SJCRH30 (cell line): Measurements from ENCODE around the gene LRP1-AS. TPM values are rescaled to one million over a fixed set of nuclear protein-coding genes. Genes with fewer than 3 reads are reported as not detected.
A peak's percentile ranks its signal among the peaks of the same experiment; 100 is the strongest.

Experiments used
- DNase-seq, 2 experiments: peaks; one replicate each; pipeline ENCODE4 v3.0.0-alpha.2; 2015 to 2020
- H3K27ac ChIP-seq: fragments of 250-450 bp; sonication (Bioruptor Pico); 2 replicates; pipeline ENCODE4 v1.5.1; 2020; ENCODE audit warnings: mild to moderate bottlenecking, moderate library complexity
- H3K27me3 ChIP-seq: fragments of 250-450 bp; sonication (Bioruptor Pico); 2 replicates; pipeline ENCODE4 v1.5.1; 2020; ENCODE audit warnings: mild to moderate bottlenecking, moderate library complexity
- H3K36me3 ChIP-seq: fragments of 250-450 bp; sonication (Bioruptor Pico); 2 replicates; pipeline ENCODE4 v1.5.1; 2020; ENCODE audit warnings: mild to moderate bottlenecking, moderate library complexity
- H3K4me1 ChIP-seq: fragments of 250-450 bp; sonication (Bioruptor Pico); 2 replicates; pipeline ENCODE4 v1.5.1; 2020; ENCODE audit warnings: mild to moderate bottlenecking, moderate library complexity
- H3K4me3 ChIP-seq: fragments of 250-450 bp; sonication (Bioruptor Pico); 2 replicates; pipeline ENCODE4 v1.5.1; 2020; ENCODE audit warnings: mild to moderate bottlenecking, moderate library complexity
- H3K9me3 ChIP-seq: fragments of 250-450 bp; sonication (Bioruptor Pico); replicated peaks from 2 replicates; pipeline ENCODE4 v1.5.1; 2020; ENCODE audit warnings: mild to moderate bottlenecking, moderate library complexity
- total RNA-seq: library from RNA; depleted of rRNA; stranded (reverse); fragments of >200 nt; shearing (Covaris generic); gene quantifications from 2 replicates; pipeline ENCODE4 v1.2.3, GENCODE V29; 2014

The LRP1-AS gene
- total RNA-seq, 1 experiment from 2014 or later = 1.3 TPM

DNA sequence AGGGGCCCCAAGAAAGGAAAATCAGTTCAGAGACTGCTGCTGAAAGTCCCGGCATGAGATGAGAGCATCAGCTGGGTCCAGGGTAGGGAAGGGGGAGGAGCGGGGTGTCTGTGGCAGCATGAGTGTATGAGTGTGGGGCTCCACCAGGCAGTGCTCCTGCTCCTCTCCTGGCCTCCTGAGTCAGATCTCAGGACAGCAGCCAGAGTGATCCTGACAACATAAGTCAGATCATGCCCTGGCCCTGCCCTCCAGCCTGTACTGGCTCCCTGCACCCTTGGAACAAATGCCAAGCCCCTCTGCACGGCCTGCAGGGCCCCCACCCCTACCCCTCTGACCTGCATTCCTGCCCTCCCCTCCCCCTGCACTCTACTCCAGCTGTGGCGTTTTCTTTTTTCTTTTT is 24.2 kb upstream of the LRP1-AS start:
- Histone ChIP-seq H3K27me3 (no peaks in the 10 kb centered on the region), H3K4me3 (no peak overlapping the region), H3K4me1 (peaks cover 9% of the 10 kb centered on the region; the same call in 1 of the 2 replicates), H3K27ac (no peak overlapping the region), H3K9me3 (no peaks in the 10 kb centered on the region), H3K36me3 (no peaks in the 10 kb centered on the region)
- no peak for DNase-seq

DNA sequence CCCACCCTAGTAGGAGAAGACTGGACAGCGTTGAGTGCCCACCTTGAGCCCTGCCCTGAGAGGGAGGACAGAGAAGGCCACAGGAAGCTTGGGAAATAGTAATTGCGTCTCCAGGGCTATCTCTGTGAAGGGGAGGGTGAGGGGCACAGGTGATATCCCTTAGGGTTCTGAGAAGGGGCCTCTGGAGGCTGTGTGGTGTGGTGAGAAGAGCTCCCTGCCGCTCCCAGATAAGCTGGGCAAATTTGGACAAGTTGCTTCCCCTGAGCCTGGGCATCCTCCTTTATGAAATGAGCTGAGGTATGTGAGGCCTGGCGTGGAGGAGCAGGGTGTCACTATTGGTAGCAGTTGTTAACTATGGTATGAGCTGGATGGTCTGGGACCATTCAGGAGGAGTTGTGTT is 23.5 kb upstream of the LRP1-AS start:
- peaks cover 9% of the 10 kb centered on the region; the same call in 1 of the 2 replicates for H3K4me1 ChIP-seq
- DNase-seq = no peak
- H3K9me3 ChIP-seq = no peaks in the 10 kb centered on the region
- H3K27ac ChIP-seq = no peak overlapping the region
- no peaks in the 10 kb centered on the region for H3K27me3 ChIP-seq
- no peak overlapping the region for H3K4me3 ChIP-seq
- H3K36me3 ChIP-seq = no peaks in the 10 kb centered on the region

DNA sequence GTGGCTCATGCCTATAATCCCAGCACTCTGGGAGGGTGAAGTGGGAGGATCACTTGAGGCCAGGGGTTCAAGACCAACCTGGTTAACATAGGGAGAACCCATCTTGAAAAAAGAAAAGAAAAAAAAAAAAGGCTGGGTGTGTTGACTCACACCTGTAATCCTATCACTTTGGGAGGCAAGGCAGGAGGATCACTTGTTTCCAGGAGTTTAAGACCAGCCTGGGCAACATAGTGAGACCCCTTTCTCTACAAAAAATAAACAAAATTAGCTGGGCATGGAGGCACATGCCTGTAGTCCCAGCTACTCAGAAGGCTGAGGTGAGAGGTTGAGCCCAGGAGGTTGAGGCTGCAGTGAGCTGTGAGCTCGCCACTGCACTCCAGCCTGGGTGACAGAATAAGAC is 23.0 kb upstream of the LRP1-AS start:
- H3K9me3 ChIP-seq = no peaks in the 10 kb centered on the region
- H3K36me3 ChIP-seq = no peaks in the 10 kb centered on the region
- no peak for DNase-seq
- H3K4me3 ChIP-seq = no peak overlapping the region
- no peaks in the 10 kb centered on the region for H3K27me3 ChIP-seq
- H3K27ac ChIP-seq = no peak overlapping the region
- H3K4me1 ChIP-seq = peaks cover 9% of the 10 kb centered on the region; the same call in 1 of the 2 replicates

DNA sequence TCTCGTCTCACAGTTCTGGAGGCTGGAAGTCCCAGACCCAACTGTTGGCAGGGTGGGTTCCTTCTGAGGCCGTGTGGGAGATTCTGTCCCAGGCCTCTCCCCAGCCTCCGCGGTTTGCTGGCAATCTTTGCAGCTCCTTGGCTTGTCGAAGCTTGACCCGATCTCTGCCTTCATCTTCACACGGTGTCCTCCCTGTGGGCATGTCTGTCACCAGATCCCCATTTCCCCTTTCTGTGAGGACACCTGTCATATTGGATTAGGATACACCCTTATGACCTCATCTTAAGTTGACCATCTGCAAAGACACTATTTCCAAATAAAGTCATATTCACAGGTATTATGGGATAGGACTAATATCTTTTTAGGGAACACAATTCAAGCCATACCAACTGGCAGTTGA is 22.6 kb upstream of the LRP1-AS start:
- no peaks in the 10 kb centered on the region for H3K27me3 ChIP-seq
- H3K27ac ChIP-seq = no peak overlapping the region
- H3K9me3 ChIP-seq = no peaks in the 10 kb centered on the region
- H3K4me3 ChIP-seq = no peak overlapping the region
- DNase-seq = peak; percentile 77 to 87
- peaks cover 9% of the 10 kb centered on the region; the same call in 1 of the 2 replicates for H3K4me1 ChIP-seq
- H3K36me3 ChIP-seq = no peaks in the 10 kb centered on the region

DNA sequence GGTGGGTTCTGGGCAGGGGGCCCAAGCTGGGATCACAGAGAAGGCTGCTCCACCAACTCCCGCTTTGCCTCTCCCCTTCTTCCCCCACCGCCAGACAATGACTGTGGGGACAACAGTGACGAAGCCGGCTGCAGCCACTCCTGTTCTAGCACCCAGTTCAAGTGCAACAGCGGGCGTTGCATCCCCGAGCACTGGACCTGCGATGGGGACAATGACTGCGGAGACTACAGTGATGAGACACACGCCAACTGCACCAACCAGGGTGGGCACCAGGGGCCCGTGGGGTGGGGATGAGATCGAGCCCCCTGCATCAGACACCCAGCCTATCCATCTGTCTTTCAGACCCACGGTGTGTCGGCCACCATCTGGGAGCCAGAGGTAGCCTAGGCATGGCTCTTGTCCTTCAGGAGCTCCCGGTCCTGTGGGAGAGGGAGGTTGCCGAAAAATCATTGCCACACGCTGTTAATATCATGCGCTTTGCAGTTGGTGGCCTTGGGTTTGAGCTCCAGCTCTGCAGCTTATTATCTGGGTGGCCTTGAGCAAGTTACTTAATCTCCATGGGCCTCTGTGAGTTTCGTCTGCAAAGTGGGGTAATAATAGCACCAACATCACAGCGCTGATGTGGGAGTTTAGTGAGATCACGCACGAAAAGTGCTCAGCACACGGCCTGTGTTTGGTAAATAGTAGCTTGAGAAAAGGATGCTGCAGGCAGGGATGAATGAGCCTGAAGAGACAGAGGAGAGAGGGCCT is 21.8 kb upstream of the LRP1-AS start:
- Histone ChIP-seq H3K36me3 (no peaks in the 10 kb centered on the region), H3K27me3 (no peaks in the 10 kb centered on the region), H3K27ac (no peak overlapping the region), H3K4me1 (peaks cover 9% of the 10 kb centered on the region; the same call in 1 of the 2 replicates), H3K9me3 (no peaks in the 10 kb centered on the region), H3K4me3 (no peak overlapping the region)
- DNase-seq = no peak

DNA sequence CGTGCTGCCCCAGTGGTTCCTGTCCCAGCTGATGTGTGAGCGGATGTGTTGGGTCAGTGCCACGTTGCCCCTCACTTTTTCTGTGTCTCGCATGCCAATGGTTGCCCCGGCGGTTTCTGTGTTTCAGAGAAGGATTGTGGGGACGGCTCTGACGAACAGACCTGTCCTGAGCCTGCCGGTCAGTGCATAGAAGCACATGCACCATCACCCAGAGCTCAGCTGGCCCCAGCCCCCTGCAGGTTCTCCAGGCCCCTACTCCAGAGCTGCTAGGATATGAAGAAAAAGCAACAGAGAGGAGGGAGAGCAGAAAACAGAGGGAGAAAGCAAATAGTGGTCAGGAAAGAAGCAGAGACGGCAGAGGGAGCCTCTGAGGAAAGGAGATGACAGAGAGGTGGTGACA is 20.6 kb upstream of the LRP1-AS start:
- Histone ChIP-seq H3K4me1 (peaks cover 9% of the 10 kb centered on the region; the same call in 1 of the 2 replicates), H3K4me3 (no peak overlapping the region), H3K9me3 (no peaks in the 10 kb centered on the region), H3K27ac (no peak overlapping the region), H3K36me3 (no peaks in the 10 kb centered on the region), H3K27me3 (no peaks in the 10 kb centered on the region)
- DNase-seq = no peak

DNA sequence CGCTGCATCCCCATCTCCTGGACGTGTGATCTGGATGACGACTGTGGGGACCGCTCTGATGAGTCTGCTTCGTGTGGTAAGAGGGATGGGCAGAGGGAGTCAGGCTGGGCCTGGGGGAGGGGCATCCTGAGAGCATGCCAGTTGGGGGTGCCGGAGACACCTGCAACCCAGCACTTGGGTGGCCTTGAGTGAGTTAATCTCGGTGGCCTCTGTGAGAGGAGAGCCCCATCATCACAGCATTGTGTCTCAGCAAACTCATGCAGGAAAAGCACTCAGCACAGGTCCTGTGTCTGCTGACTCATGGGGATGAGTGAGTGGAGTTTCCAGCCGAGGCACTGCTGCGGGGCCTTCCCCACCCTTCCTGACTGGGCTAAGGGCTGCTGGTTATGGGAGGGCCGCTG is 19.6 kb upstream of the LRP1-AS start:
- H3K4me1 ChIP-seq = peaks cover 9% of the 10 kb centered on the region; the same call in 1 of the 2 replicates
- H3K27ac ChIP-seq = no peak overlapping the region
- no peaks in the 10 kb centered on the region for H3K27me3 ChIP-seq
- no peak overlapping the region for H3K4me3 ChIP-seq
- no peaks in the 10 kb centered on the region; the same call in 1 of the 2 replicates for H3K36me3 ChIP-seq
- DNase-seq = peak in 1 of 2 experiments; percentile 60
- H3K9me3 ChIP-seq = no peaks in the 10 kb centered on the region

DNA sequence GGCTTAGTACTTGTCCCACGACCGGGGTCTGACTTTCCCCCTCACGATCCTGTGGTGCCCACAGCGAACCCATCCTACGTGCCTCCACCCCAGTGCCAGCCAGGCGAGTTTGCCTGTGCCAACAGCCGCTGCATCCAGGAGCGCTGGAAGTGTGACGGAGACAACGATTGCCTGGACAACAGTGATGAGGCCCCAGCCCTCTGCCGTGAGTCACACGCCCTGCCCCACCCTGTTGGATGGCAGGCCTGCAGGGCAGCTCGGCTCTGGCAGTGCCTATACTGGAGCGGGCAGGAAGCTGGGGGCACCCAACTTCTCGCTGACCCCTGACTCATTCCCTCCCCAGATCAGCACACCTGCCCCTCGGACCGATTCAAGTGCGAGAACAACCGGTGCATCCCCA is 18.3 kb upstream of the LRP1-AS start:
- no peak overlapping the region for H3K27ac ChIP-seq
- H3K9me3 ChIP-seq = no peaks in the 10 kb centered on the region
- no peak for DNase-seq
- no peak overlapping the region for H3K4me3 ChIP-seq
- no peaks in the 10 kb centered on the region for H3K27me3 ChIP-seq
- peaks cover 3% of the 10 kb centered on the region for H3K36me3 ChIP-seq
- peaks cover 9% of the 10 kb centered on the region; the same call in 1 of the 2 replicates for H3K4me1 ChIP-seq

DNA sequence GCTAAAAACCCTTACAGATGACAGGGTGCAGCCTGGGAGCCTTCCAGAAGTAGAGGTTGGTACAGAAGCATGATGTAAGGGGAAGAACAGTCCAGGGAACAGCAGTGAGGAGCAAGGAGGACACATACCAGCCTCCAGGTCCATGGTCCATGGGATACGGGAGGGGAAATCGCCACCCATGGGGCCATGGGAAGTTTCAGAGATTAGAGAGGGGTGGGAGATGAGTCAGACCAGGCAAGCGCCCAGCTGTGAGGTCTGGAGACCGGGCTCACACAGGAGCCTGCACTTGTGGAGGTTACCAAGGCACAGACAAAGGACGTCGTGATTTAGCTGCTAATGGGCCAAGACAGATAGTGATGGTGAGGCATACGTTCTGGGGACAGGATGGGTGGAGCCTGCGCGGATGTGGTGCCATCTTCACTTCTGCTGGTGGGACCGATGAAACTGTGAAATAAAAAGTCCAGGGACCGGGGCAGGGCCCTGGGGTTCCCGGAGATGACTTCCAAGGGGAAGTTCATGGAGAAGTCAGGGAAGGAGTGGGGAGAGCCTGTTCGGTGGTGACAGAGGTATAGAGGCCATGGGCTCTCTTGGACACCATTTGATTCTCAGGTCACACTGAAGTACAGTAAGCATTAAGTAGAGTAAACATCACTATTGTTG is 17.7 kb upstream of the LRP1-AS start:
- Histone ChIP-seq H3K9me3 (no peaks in the 10 kb centered on the region), H3K27me3 (no peaks in the 10 kb centered on the region), H3K36me3 (peaks cover 3% of the 10 kb centered on the region), H3K4me3 (no peak overlapping the region), H3K4me1 (peaks cover 7% of the 10 kb centered on the region; the same call in 1 of the 2 replicates), H3K27ac (no peak overlapping the region)
- no peak for DNase-seq

DNA sequence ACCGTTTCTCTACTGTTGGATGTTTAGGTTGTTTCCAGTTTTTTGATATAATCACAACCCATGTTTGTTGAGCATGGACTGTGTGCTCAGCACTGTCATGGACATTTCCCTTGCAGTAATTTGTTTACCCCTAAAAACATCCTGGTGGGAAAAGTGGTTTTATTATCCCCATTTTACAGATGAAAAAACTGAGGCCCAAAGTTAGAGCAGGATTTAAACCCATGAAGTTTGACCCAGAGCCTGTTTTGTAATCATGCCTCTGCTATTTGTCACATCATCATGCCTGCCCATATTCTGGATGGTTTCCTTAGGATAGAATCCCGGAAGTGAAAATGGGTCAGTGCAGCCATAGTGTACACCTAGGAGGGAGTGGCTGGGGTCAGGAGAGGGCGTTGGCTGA is 17.0 kb upstream of the LRP1-AS start:
- Histone ChIP-seq H3K27me3 (no peaks in the 10 kb centered on the region), H3K9me3 (no peaks in the 10 kb centered on the region), H3K4me1 (peaks cover under 1% of the 10 kb centered on the region; the same call in 1 of the 2 replicates), H3K27ac (no peak overlapping the region), H3K36me3 (peaks cover 3% of the 10 kb centered on the region), H3K4me3 (no peak overlapping the region)
- no peak for DNase-seq

DNA sequence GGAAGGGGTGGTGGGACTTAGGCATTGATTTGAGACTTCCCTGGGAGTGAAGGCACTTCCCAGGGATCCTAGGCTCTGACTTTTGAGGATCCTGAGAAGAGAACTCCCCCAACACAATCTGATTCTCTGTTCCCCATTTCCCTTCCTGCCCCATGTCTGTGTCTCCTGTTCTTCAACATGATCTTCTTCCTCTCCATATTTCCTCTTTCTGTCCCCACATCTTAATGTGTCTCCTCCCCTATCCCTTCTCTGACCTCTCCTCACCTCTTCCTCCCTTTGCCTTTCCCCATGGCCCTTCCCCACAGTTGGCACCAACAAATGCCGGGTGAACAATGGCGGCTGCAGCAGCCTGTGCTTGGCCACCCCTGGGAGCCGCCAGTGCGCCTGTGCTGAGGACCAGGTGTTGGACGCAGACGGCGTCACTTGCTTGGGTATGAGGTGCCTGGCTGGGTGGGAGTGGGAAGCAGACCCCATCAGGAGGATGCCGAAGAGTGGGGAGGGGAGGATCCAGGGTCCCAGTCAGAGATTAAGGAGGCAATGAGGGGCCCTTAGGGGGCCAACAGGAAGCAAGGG is 15.2 kb upstream of the LRP1-AS start:
- no peaks in the 10 kb centered on the region for H3K9me3 ChIP-seq

DNA sequence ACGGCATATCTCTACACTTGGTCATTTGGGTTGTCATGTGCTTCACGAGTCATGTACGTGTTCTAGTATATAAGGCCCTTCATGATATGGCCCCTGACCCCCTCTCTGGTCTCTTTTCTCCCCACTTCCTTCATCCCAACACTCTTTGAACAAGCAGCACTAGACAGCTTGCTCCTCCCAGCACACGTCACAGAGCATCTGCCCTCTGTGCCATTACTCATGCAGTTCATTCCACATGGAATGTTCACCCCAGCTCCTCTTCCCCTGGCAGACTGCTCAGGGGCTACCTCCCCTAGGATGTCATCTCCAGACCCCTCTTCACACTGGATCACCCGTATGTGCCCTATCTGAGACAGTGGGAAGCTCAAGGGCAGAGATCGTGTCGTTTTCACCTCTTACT is 14.1 kb upstream of the LRP1-AS start:
- Histone ChIP-seq H3K27me3 (no peaks in the 10 kb centered on the region), H3K36me3 (peaks cover 20% of the 10 kb centered on the region), H3K9me3 (no peaks in the 10 kb centered on the region), H3K4me3 (no peak overlapping the region), H3K27ac (no peak overlapping the region), H3K4me1 (no peaks in the 10 kb centered on the region)
- DNase-seq = no peak

More for the DNA sequence above, 15.2 kb upstream of the LRP1-AS start:
- Histone ChIP-seq H3K27ac (no peak overlapping the region), H3K4me3 (no peak overlapping the region), H3K27me3 (no peaks in the 10 kb centered on the region), H3K36me3 (peaks cover 8% of the 10 kb centered on the region), H3K4me1 (no peaks in the 10 kb centered on the region)
- DNase-seq = no peak

DNA sequence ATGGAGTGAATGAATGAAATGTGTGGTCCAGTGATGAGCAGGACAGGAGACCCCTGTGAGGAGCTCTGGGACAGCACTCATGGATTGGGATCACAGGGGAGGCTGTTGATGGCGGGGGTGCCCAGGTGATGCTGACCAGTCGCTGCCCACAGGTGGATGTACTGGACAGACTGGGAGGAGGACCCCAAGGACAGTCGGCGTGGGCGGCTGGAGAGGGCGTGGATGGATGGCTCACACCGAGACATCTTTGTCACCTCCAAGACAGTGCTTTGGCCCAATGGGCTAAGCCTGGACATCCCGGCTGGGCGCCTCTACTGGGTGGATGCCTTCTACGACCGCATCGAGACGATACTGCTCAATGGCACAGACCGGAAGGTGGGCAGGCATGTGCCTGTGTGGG is 13.3 kb upstream of the LRP1-AS start:
- peaks cover 26% of the 10 kb centered on the region for H3K36me3 ChIP-seq
- H3K9me3 ChIP-seq = no peaks in the 10 kb centered on the region
- DNase-seq = no peak
- H3K27ac ChIP-seq = no peak overlapping the region
- H3K27me3 ChIP-seq = no peaks in the 10 kb centered on the region
- H3K4me3 ChIP-seq = no peak overlapping the region
- no peaks in the 10 kb centered on the region for H3K4me1 ChIP-seq

DNA sequence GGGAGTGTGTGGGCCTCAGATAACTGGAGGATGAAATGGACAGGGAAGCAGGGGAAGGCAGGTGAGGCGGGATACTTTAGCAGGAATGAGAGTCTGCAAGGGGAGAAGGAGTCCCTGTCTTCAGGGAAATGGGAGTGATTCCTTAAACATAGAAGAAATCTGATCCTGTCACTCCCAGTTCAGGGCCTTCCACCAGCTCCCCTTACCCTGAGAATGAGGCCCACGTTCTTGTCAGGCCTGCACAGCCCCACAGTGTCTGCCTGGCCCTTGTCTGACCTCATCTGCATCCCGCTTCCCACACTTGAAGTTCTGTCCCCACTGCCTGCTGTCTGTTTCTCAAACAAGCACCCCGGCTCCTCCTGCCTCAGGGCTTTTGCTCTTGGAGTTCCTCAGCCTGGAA is 12.6 kb upstream of the LRP1-AS start:
- peaks cover 26% of the 10 kb centered on the region for H3K36me3 ChIP-seq
- no peaks in the 10 kb centered on the region for H3K4me1 ChIP-seq
- H3K27me3 ChIP-seq = no peaks in the 10 kb centered on the region
- no peak overlapping the region for H3K27ac ChIP-seq
- H3K9me3 ChIP-seq = no peaks in the 10 kb centered on the region
- no peak for DNase-seq
- no peak overlapping the region for H3K4me3 ChIP-seq

DNA sequence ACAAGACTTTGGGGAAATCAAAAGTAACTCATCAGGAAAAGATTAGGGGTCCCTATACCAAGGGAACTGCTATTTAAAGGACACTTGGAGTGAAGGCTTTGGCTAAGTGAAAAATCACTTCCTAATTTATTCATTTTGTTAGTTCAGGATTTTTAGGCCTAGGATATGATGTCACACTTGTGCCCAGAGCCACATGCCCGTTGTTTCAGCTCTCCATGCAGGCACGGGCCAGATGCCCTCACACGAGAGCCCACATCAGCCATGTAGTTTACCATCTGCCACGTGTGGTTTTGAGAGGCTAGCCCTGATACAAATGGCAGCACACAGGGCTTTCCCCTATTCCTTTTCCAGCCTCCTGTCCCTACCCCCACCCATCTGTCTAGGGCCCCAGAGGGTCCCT is 11.9 kb upstream of the LRP1-AS start:
- Histone ChIP-seq H3K36me3 (peaks cover 32% of the 10 kb centered on the region), H3K27ac (no peak overlapping the region)

More for the DNA sequence above, 11.9 kb upstream of the LRP1-AS start:
- no peaks in the 10 kb centered on the region for H3K9me3 ChIP-seq
- no peaks in the 10 kb centered on the region for H3K27me3 ChIP-seq
- H3K4me1 ChIP-seq = no peaks in the 10 kb centered on the region
- DNase-seq = no peak
- H3K4me3 ChIP-seq = no peak overlapping the region
